ENCODE data around the gene COA7. TPM values are rescaled to one million over a fixed set of nuclear protein-coding genes. Genes with fewer than 3 reads are reported as not detected.

The COA7 gene
- total and polyA plus RNA-seq, 2 of the 4 experiments (the other 2 are of a cell fraction), result 9.3 to 20.3 TPM

GRCh38 chr1:52640697-52641096 lies 57.5 kb downstream of the COA7 start:
- H3K18ac ChIP-seq (ENCODE audit: low read depth, low read length), result no peak overlapping the region
- no peak overlapping the region for H3K4ac ChIP-seq (ENCODE audit: low read depth, low read length)
- H2BK5ac ChIP-seq (ENCODE audit: low read depth, low read length, poor library complexity, severe bottlenecking), result no peak overlapping the region
- no peak overlapping the region for H2BK15ac ChIP-seq (ENCODE audit: low read depth, low read length)
- H2BK20ac ChIP-seq (ENCODE audit: low read depth, low read length), result no peak overlapping the region
- no peak overlapping the region for H3K4me3 ChIP-seq (ENCODE audit: insufficient read depth, low read depth, low read length)
- no TSS peak for BruUV-seq (replicated peaks)
- no peak overlapping the region for H2AK9ac ChIP-seq (replicated peaks; ENCODE audit: low read depth, low read length, poor library complexity)
- no peak overlapping the region for H3K56ac ChIP-seq (ENCODE audit: extremely low read depth, insufficient read depth, low read length)
- no peak overlapping the region for H2BK120ac ChIP-seq (ENCODE audit: low read depth, low read length)
- no peak for ATAC-seq (ENCODE audit: low read depth)
- no peaks in the 10 kb centered on the region for H3K9me1 ChIP-seq (ENCODE audit: insufficient read depth, low read length)
- H4K5ac ChIP-seq (ENCODE audit: low read depth, low read length), result no peak overlapping the region
- TF ChIP-seq RCOR1 (IDR thresholded peaks at IDR 0.05; ENCODE audit: insufficient replicate concordance, low read length) (no peak), USF2 (IDR thresholded peaks at IDR 0.05; ENCODE audit: low read depth, low read length) (no peak), CHD1 (IDR thresholded peaks at IDR 0.05; ENCODE audit: low read depth, low read length) (no peak), NFE2L2 (IDR thresholded peaks at IDR 0.05; ENCODE audit: low read depth, low read length) (no peak), POLR2A (IDR thresholded peaks at IDR 0.05; ENCODE audit: low read depth, low read length) (no peak), CTCF (conservative IDR thresholded peaks at IDR 0.05; ENCODE audit: low read depth, low read length) (no peak), ELK1 (IDR thresholded peaks at IDR 0.05; ENCODE audit: borderline replicate concordance, low read depth, low read length) (no peak), FOS (IDR thresholded peaks at IDR 0.05; ENCODE audit: low read depth, low read length) (no peak), RFX5 (IDR thresholded peaks at IDR 0.05; ENCODE audit: low read depth, low read length) (no peak), MAZ (IDR thresholded peaks at IDR 0.05; ENCODE audit: borderline replicate concordance, low read depth, low read length) (no peak), BHLHE40 (IDR thresholded peaks at IDR 0.05; ENCODE audit: low read depth, low read length) (no peak), CEBPB (IDR thresholded peaks at IDR 0.05; ENCODE audit: low read depth, low read length) (no peak), SMC3 (IDR thresholded peaks at IDR 0.05; ENCODE audit: low read depth, low read length) (no peak), MXI1 (IDR thresholded peaks at IDR 0.05; ENCODE audit: borderline replicate concordance, low read depth, low read length) (no peak), RAD21 (IDR thresholded peaks at IDR 0.05; ENCODE audit: low read length) (no peak), MAFK (IDR thresholded peaks at IDR 0.05; ENCODE audit: low read depth, low read length) (no peak)
- ChIA-PET POLR2A (ENCODE audit: unreplicated experiment) (no interaction called here), CTCF (interaction anchor here (0.5 kb wide), 1 partner anchor 9 kb away, joined by 3 read pairs; no protein-coding TSS in a partner anchor)
- no peaks in the 10 kb centered on the region for H4K20me1 ChIP-seq (ENCODE audit: insufficient read depth, low read length)
- no peak overlapping the region for H3K9ac ChIP-seq (ENCODE audit: low read depth, low read length)
- no peaks in the 10 kb centered on the region for H3K9me3 ChIP-seq (ENCODE audit: control insufficient read depth, insufficient read depth, low read length)
- no peak overlapping the region for H3K14ac ChIP-seq (replicated peaks; ENCODE audit: low read depth, low read length)
- no peak for DNase-seq
- H4K91ac ChIP-seq (ENCODE audit: insufficient read depth, low read depth, low read length), result no peak overlapping the region
- dilution Hi-C loops (cut with HindIII; ENCODE audit: low sequenced_read_pairs, unreplicated experiment), result no loop called here
- no peak overlapping the region for H3K4me2 ChIP-seq (ENCODE audit: low read depth, low read length)
- no peak overlapping the region for H2AFZ ChIP-seq (replicated peaks; ENCODE audit: low read length, poor library complexity)
- no peak overlapping the region for H3K27ac ChIP-seq (ENCODE audit: insufficient read depth, low read length)
- no peaks in the 10 kb centered on the region for H3K36me3 ChIP-seq (ENCODE audit: control insufficient read depth, insufficient read depth, low read length)
- intact Hi-C loops (cut with micrococcal nuclease), result no loop called here
- H3K4me1 ChIP-seq (ENCODE audit: control insufficient read depth, insufficient read depth, low read length), result no peaks in the 10 kb centered on the region
- H3K23ac ChIP-seq (ENCODE audit: low read depth, low read length), result no peak overlapping the region
- in situ Hi-C loops (cut with MboI; ENCODE audit: low sequenced_read_pairs), result no loop called here
- H2AK5ac ChIP-seq (ENCODE audit: low read depth, low read length), result no peak overlapping the region
- no peaks in the 10 kb centered on the region for H3K79me1 ChIP-seq (ENCODE audit: low read depth in 1 of 2, low read length in 2 of 2)
- H4K8ac ChIP-seq (ENCODE audit: low read depth in 2 of 2, low read length in 2 of 2), result no peak overlapping the region
- peaks cover 16% of the 10 kb centered on the region for H3K27me3 ChIP-seq (ENCODE audit: control insufficient read depth, insufficient read depth, low read length)
- no CpG with 5 or more reads among the region's 6 CpGs for WGBS, 2 experiments (ENCODE audit: extremely low coverage in 2 of 2, insufficient read length in 1 of 2)
